Parathyroid adenoma (tissue), 2 donors: Measurements from ENCODE around the gene CAPN14.

ENCODE experiments used
- H2AFZ ChIP-seq: fragments of 300-600 bp; sonication (generic); one replicate; pipeline ENCODE4 v1.7.0; 2017; ENCODE audit warnings: antibody characterized with exemption, mild to moderate bottlenecking
- H3K27ac ChIP-seq: fragments of 300-600 bp; sonication (generic); one replicate; pipeline ENCODE4 v1.7.0; 2017
- H3K27me3 ChIP-seq: fragments of 300-600 bp; sonication (generic); one replicate; pipeline ENCODE4 v1.7.0; 2017; ENCODE audit warnings: low read length; ENCODE audit not compliant: control insufficient read depth, insufficient read depth
- H3K36me3 ChIP-seq: fragments of 300-600 bp; sonication (generic); one replicate; pipeline ENCODE4 v1.7.0; 2017; ENCODE audit warnings: low read length; ENCODE audit not compliant: control insufficient read depth, insufficient read depth
- H3K4me1 ChIP-seq: fragments of 300-600 bp; sonication (generic); one replicate; pipeline ENCODE4 v1.7.0; 2017; ENCODE audit warnings: control low read depth
- H3K4me2 ChIP-seq: fragments of 300-600 bp; sonication (generic); one replicate; pipeline ENCODE4 v1.7.0; 2017; ENCODE audit warnings: low read length
- H3K4me3 ChIP-seq: fragments of 300-600 bp; sonication (generic); one replicate; pipeline ENCODE4 v1.7.0; 2017; ENCODE audit warnings: low read depth, low read length
- H3K79me2 ChIP-seq: fragments of 300-600 bp; sonication (generic); one replicate; pipeline ENCODE4 v1.7.0; 2017; ENCODE audit warnings: control low read depth
- H3K9ac ChIP-seq: fragments of 300-600 bp; sonication (generic); one replicate; pipeline ENCODE4 v1.7.0; 2017; ENCODE audit warnings: mild to moderate bottlenecking
- H3K9me3 ChIP-seq: fragments of 300-600 bp; sonication (generic); one replicate; pipeline ENCODE4 v1.7.0; 2017; ENCODE audit warnings: low read length; ENCODE audit not compliant: control insufficient read depth
- CTCF ChIP-seq: fragments of 300-600 bp; sonication (generic); IDR thresholded peaks from one replicate; pipeline ENCODE4 v1.7.0; 2017; ENCODE audit warnings: antibody characterized with exemption, mild to moderate bottlenecking
- donor health status: primary hyperparathyroidism.

CAPN14 gene

GRCh38 chr2:31213601-31214443 is 3.5 kb downstream of the CAPN14 start:
- Histone ChIP-seq H3K27me3 (no peaks in the 10 kb centered on the region), H3K27ac (no peak overlapping the region), H3K36me3 (no peaks in the 10 kb centered on the region), H3K4me1 (no peaks in the 10 kb centered on the region), H3K4me3 (no peak overlapping the region), H2AFZ (no peak overlapping the region), H3K9me3 (no peaks in the 10 kb centered on the region), H3K9ac (no peak overlapping the region), H3K4me2 (no peak overlapping the region), H3K79me2 (no peaks in the 10 kb centered on the region)
- TF ChIP-seq CTCF: no peak

- no peaks in the 10 kb centered on the region for H3K79me2 ChIP-seq
These were observed 4.4 kb downstream of the CAPN14 start for GRCh38 chr2:31212659-31213600.

GRCh38 chr2:31208240-31208639 is 9.1 kb downstream of the CAPN14 start:
- Histone ChIP-seq H3K4me2 (no peak overlapping the region), H3K27ac (no peak overlapping the region), H2AFZ (no peak overlapping the region), H3K36me3 (no peaks in the 10 kb centered on the region), H3K4me3 (no peak overlapping the region), H3K4me1 (no peaks in the 10 kb centered on the region), H3K79me2 (no peaks in the 10 kb centered on the region), H3K27me3 (no peaks in the 10 kb centered on the region), H3K9ac (no peak overlapping the region), H3K9me3 (no peaks in the 10 kb centered on the region)
- TF ChIP-seq CTCF: no peak

More at GRCh38 chr2:31212659-31213600, 4.4 kb downstream of the CAPN14 start:
- no peaks in the 10 kb centered on the region for H3K9me3 ChIP-seq
- no peak for TF ChIP-seq CTCF
- H3K36me3 ChIP-seq: no peaks in the 10 kb centered on the region
- no peak overlapping the region for H3K4me3 ChIP-seq
- no peak overlapping the region for H3K9ac ChIP-seq
- no peak overlapping the region for H3K27ac ChIP-seq
- no peaks in the 10 kb centered on the region for H3K27me3 ChIP-seq
- no peaks in the 10 kb centered on the region for H3K4me1 ChIP-seq
- H3K4me2 ChIP-seq: no peak overlapping the region
- H2AFZ ChIP-seq: no peak overlapping the region

GRCh38 chr2:31207790-31208189 is 9.5 kb downstream of the CAPN14 start:
- no peak overlapping the region for H3K9ac ChIP-seq
- no peaks in the 10 kb centered on the region for H3K4me1 ChIP-seq
- H3K27me3 ChIP-seq: no peaks in the 10 kb centered on the region
- no peak overlapping the region for H2AFZ ChIP-seq
- no peak overlapping the region for H3K27ac ChIP-seq
- H3K4me2 ChIP-seq: no peak overlapping the region
- H3K79me2 ChIP-seq: no peaks in the 10 kb centered on the region
- no peak overlapping the region for H3K4me3 ChIP-seq
- no peaks in the 10 kb centered on the region for H3K9me3 ChIP-seq
- no peaks in the 10 kb centered on the region for H3K36me3 ChIP-seq
- no peak for TF ChIP-seq CTCF
